T follicular helper cell (primary cell): Measurements from ENCODE around the gene FUBP1.
"Not testable (repeated sequence)": the region's sequence is repeated elsewhere in the genome, so short reads cannot be mapped to it uniquely, and the experiment has no call there.

Experiments
- DNase-seq: peaks from one replicate; pipeline ENCODE4 v3.0.0-alpha.2; 2020; ENCODE audit warnings: low read depth

The FUBP1 gene

GRCh38 chr1:77948841-77949424 is 29.9 kb downstream of the FUBP1 start:
- no peak for DNase-seq

- no peak for DNase-seq
Measured at GRCh38 chr1:77945345-77945744, 33.5 kb downstream of the FUBP1 start.

- no peak for DNase-seq
Measured at GRCh38 chr1:77942400-77943140, 36.3 kb downstream of the FUBP1 start.

GRCh38 chr1:77940921-77941570 is 37.8 kb downstream of the FUBP1 start:
- DNase-seq, result no peak

- no peak for DNase-seq
Measured at GRCh38 chr1:77938651-77939050, 40.2 kb downstream of the FUBP1 start.

- no peak for DNase-seq
Measured at GRCh38 chr1:77929806-77930205, 49.1 kb downstream of the FUBP1 start.

GRCh38 chr1:77927414-77927813 is 51.5 kb downstream of the FUBP1 start:
- DNase-seq, result no peak

- DNase-seq, result no peak
Measured at GRCh38 chr1:77926561-77927357, 52.1 kb downstream of the FUBP1 start.

- DNase-seq, result no peak
Measured at GRCh38 chr1:77925956-77926355, 52.9 kb downstream of the FUBP1 start.

GRCh38 chr1:77925518-77925917 is 53.4 kb downstream of the FUBP1 start:
- no peak for DNase-seq

- not testable (repeated sequence) for DNase-seq
Measured at GRCh38 chr1:77918918-77919317, 60.0 kb downstream of the FUBP1 start.

- no peak for DNase-seq
Measured at GRCh38 chr1:77910116-77910515, 68.8 kb downstream of the FUBP1 start.

- DNase-seq, result no peak
Measured at GRCh38 chr1:77906624-77907023, 72.2 kb downstream of the FUBP1 start.

GRCh38 chr1:77906019-77906545 is 72.8 kb downstream of the FUBP1 start:
- DNase-seq, result no peak

GRCh38 chr1:77905603-77906002 is 73.3 kb downstream of the FUBP1 start:
- DNase-seq, result no peak

GRCh38 chr1:77900687-77901293 is 78.1 kb downstream of the FUBP1 start:
- DNase-seq, result no peak

GRCh38 chr1:77899647-77900320 is 79.1 kb downstream of the FUBP1 start:
- no peak for DNase-seq
